Epithelial cell of esophagus (primary cell): ENCODE results near the gene KIFC1.

Experiments
- DNase-seq: peaks from one replicate; pipeline ENCODE4 v3.0.0; 2010; ENCODE audit warnings: low read depth
- H3K4me3 ChIP-seq: 2 replicates; pipeline ENCODE4 v1.5.1; 2011; ENCODE audit warnings: mild to moderate bottlenecking, low read length, control low read depth
- TF ChIP-seq, protein P1 (sequence below): IDR thresholded peaks from 2 replicates; pipeline ENCODE4 v1.5.1; 2011; ENCODE audit warnings: low read depth, mild to moderate bottlenecking, low read length, control low read depth, inconsistent platforms; ENCODE audit not compliant: insufficient read depth; ENCODE audit errors: missing control alignments

The KIFC1 gene

DNA sequence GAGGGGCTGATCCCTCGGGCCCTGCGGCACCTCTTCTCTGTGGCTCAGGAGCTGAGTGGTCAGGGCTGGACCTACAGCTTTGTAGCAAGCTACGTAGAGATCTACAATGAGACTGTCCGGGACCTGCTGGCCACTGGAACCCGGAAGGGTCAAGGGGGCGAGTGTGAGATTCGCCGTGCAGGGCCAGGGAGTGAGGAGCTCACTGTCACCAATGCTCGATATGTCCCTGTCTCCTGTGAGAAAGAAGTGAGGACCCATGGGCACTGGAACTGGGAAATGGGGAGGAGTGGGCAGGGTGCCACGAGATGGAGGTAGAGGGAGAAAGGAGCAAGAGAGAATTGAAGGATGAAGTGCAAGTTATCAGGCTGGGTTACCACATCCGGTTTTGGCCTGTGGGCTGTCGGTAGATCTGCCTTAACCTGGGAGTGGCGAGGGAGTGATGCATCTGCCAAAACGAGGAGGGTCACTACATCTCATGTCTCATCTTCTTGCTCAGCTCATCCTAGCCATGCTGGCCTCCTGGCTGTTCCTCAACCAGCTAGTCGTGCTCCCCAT, 13.8 kb downstream of the KIFC1 start:
- TF ChIP-seq, protein P1, sequence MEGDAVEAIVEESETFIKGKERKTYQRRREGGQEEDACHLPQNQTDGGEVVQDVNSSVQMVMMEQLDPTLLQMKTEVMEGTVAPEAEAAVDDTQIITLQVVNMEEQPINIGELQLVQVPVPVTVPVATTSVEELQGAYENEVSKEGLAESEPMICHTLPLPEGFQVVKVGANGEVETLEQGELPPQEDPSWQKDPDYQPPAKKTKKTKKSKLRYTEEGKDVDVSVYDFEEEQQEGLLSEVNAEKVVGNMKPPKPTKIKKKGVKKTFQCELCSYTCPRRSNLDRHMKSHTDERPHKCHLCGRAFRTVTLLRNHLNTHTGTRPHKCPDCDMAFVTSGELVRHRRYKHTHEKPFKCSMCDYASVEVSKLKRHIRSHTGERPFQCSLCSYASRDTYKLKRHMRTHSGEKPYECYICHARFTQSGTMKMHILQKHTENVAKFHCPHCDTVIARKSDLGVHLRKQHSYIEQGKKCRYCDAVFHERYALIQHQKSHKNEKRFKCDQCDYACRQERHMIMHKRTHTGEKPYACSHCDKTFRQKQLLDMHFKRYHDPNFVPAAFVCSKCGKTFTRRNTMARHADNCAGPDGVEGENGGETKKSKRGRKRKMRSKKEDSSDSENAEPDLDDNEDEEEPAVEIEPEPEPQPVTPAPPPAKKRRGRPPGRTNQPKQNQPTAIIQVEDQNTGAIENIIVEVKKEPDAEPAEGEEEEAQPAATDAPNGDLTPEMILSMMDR = no peak
- DNase-seq = no peak
- no peak overlapping the region for H3K4me3 ChIP-seq

DNA sequence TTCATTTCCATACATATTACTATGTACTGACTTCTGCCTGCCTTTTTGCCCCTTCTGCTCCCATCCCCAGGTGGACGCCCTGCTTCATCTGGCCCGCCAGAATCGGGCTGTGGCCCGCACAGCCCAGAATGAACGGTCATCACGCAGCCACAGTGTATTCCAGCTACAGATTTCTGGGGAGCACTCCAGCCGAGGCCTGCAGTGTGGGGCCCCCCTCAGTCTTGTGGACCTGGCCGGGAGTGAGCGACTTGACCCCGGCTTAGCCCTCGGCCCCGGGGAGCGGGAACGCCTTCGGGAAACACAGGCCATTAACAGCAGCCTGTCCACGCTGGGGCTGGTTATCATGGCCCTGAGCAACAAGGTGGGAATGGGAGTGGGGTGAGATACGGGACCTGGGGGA, 14.5 kb downstream of the KIFC1 start:
- TF ChIP-seq, protein P1 = no peak
- no peak for DNase-seq

DNA sequence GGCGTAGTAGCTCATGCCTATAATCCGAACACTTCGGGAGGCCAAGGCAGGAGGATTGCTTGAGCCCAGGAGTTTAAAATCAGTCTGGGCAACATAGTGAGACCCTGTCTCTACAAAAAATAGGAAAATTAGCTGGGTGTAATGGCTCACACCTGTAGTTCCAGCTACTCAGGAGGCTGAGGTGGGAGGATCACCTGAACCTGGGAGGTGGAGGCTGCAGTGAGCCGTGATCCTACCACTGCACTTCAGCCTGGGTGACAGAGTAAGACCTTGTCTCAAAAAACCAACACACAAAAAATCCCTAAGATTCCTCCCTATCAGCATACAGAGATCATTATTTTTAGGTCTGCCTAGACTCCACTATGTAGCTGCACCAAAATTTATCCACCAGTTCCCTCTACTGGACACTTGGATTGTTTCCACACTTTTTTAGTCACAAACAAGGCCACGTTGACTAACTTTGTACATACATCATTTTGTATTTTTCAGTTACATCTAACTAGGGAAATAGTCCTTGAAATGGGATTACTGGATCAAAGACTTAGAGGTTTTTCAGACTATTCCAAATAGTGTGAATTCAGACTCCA, 15.6 kb downstream of the KIFC1 start:
- peak; percentile 63 for DNase-seq
- H3K4me3 ChIP-seq = no peak overlapping the region
- TF ChIP-seq, protein P1 = peak; percentile 45

More for the DNA sequence above, 14.5 kb downstream of the KIFC1 start:
- no peak overlapping the region for H3K4me3 ChIP-seq

DNA sequence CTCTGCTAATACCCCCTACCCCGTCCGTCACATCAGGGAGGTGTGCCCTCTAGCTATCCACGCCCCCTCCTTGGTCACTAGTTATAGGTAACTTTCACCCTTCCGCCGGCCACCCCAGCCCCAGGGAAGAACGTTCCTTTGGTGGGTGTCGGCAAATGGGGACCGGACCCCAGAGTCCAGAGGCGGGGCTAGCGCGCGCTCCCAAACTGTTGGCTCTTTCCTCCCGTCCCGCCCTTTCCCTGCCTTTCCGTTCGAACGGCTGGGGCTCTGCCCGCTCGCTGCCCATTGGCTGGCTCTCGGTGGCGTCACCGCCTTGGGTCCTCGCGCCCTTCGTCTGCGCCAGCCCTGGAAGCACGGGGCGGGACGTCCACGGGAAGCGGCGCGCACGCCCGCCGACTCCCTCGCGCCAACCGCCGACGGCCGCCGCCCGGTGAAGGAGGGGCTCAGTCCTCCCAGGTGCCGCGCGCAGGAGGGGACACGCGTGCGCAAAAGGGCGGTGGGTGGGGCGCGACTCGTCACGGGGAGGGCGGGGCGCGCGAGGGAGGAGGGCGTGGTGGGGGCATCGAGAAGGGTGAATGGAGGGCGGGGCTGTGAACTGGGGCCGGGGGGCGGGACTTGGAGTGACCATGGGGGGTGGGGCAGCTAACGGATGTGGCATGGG, 18.6 kb downstream of the KIFC1 start:
- DNase-seq = peak; percentile 99
- TF ChIP-seq, protein P1 = no peak
- H3K4me3 ChIP-seq = peak overlapping the region; percentile 72

DNA sequence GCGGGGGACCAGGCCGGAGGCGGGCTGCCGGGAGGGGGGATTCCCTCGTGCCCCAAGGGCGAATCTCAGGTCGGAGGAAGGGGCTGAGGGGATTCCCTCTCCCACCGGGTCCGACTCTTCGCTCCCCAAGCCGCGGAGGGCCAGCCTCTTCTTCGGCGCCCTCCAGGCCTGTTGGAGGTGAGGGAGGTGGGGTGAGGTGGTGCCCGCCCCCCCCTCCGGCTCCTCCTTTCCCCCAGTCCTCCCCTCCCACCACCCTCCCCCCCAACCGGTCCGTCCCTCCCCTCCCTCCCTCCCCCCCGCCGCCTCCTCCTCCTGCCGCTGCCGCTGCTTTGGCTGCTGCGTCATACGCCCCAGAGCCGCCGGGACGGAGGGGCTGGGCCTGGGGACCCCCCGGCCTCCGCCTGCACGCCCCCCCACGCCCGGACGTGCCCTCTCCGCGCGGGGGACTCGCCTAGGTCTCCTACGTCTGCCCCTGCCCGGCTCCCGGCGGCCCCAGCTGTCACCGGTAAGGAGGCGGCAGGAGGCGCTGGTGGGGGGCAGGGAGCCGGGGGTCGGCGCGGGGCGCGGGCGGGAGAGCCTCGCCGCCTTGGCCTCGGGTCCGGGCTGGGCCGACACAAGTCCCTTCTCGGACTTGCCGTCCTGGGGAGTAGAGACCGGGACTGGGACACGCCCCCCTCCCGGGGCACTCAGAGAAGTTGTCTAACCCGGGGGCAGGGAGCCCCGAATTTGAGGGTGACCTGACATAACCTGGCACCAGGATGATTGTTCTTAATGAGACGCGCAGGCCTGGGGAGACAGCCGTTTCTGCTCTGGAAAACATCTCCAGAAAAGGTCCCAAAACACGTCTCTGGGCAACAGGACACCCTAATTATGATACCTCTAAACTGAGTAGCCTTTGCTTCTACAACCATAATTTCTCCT, 19.3 kb downstream of the KIFC1 start, which contains the start of gene PHF1:
Gene PHF1, plus strand, starts transcription at position 304 of the 921 bp plus-strand sequence. CDS start 1,250 bp downstream, outside the sequence.
- peak within 1 kb of the TSS; percentile 72 for H3K4me3 ChIP-seq
- TF ChIP-seq, protein P1 = no peak
- peak; percentile 86 for DNase-seq

DNA sequence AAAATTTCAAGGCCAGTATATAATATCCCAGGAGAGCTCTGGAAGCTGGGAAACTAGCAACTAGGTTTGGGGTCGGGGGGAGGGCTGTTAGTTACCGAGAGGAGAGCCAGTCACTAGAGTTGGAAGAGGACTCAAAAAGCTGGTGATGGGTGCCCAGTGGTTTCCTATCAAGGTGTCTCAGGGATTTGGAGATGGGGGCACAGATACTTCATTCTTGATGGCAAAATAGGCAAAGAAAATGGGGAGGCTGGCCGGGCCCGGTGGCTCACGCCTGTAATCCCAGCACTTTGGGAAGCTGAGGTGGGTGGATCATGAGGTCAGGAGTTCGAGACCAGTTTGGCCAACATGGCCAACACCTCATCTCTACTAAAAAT, 20.0 kb downstream of the KIFC1 start:
- H3K4me3 ChIP-seq = peak overlapping the region; percentile 63
- DNase-seq = no peak
- TF ChIP-seq, protein P1 = no peak
